Ectodermal cell (in vitro differentiated cells): ENCODE data around the gene KCNIP4.

Experiments
- H3K27ac ChIP-seq: 2 replicates; pipeline ENCODE4 v1.7.0; 2013; ENCODE audit warnings: mild to moderate bottlenecking, low read depth, low read length; ENCODE audit not compliant: insufficient read depth, poor library complexity, severe bottlenecking
- H3K27me3 ChIP-seq: 2 replicates; pipeline ENCODE4 v1.7.0; 2013; ENCODE audit warnings: mild to moderate bottlenecking, low read length; ENCODE audit not compliant: insufficient read depth, control insufficient read depth, poor library complexity, severe bottlenecking
- H3K36me3 ChIP-seq: one replicate; pipeline ENCODE4 v1.7.0; 2013; ENCODE audit warnings: low read length; ENCODE audit not compliant: control insufficient read depth, insufficient read depth
- H3K4me1 ChIP-seq: one replicate; pipeline ENCODE4 v1.7.0; 2013; ENCODE audit warnings: low read length; ENCODE audit not compliant: control insufficient read depth, insufficient read depth
- H3K4me3 ChIP-seq: 2 replicates; pipeline ENCODE4 v1.7.0; 2013; ENCODE audit warnings: low read depth, low read length, control low read depth; ENCODE audit not compliant: insufficient read depth
- H3K9me3 ChIP-seq: 2 replicates; pipeline ENCODE4 v1.7.0; 2013; ENCODE audit warnings: mild to moderate bottlenecking, low read length, moderate library complexity; ENCODE audit not compliant: control insufficient read depth
- WGBS, 2 experiments: methylation state at CpG; one replicate each; pipeline ENCODE4 v1.1.7; 2013; ENCODE audit warnings: missing lambda C conversion rate in 2 of 2; 5-methylcytosine and 5-hydroxymethylcytosine counted together

The KCNIP4 gene

DNA sequence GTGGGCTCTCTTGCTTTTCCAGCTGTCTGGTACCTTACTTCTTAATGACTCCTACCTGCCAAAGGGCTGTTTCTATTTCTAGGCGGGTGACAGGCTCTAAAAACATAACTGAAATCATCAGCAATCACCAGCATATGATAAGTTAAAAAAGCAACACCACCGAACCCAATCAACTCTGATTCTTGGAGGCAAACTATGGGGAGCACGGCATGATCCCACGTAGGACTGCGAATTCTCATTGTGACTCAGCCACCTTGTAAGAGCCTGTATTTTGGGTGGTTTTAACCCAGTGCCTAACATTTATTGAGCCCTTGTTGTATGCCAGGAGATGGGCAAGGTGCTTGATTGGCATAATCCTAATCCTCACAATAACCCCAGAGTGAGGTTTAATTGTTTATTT is 1091.5 kb downstream of the KCNIP4 start:
- Histone ChIP-seq H3K4me3 (no peak overlapping the region), H3K27me3 (no peaks in the 10 kb centered on the region), H3K27ac (no peak overlapping the region), H3K4me1 (no peaks in the 10 kb centered on the region), H3K36me3 (no peaks in the 10 kb centered on the region), H3K9me3 (no peaks in the 10 kb centered on the region)
- WGBS, 2 experiments, result 89 to 90% methylated on average over 5 of the region's 5 CpGs

DNA sequence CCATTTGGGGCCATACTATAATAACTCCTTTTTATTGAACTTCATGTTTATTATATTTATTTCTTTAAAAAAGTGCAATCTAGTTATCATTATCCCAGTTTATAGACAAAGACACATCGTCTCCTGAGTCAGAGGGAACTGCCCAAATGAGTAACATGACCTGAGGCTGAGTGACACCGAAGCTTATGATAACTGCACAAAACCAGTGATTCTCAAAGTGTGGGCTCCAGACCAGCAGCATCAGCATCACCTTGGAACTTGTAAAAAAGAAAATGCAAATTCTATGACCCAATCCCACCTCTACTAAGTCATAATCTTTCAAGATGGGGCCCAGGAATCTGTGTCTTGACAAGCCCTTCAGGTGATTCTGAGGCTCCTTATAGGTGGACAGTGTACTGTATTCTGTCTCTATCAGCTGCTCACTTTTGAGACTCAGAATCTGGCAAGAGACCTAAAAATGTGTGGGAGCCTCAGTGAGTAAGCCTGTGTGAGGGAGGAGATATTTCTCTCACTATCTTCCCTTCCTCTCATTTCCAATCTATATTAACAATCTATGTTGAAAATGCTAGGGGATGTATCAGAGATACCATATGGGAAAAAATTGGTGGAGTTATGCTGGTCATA is 1101.3 kb downstream of the KCNIP4 start:
- Histone ChIP-seq H3K9me3 (no peaks in the 10 kb centered on the region), H3K4me3 (no peak overlapping the region)
- 46 to 48% methylated on average over 2 of the region's 2 CpGs for WGBS, 2 experiments

DNA sequence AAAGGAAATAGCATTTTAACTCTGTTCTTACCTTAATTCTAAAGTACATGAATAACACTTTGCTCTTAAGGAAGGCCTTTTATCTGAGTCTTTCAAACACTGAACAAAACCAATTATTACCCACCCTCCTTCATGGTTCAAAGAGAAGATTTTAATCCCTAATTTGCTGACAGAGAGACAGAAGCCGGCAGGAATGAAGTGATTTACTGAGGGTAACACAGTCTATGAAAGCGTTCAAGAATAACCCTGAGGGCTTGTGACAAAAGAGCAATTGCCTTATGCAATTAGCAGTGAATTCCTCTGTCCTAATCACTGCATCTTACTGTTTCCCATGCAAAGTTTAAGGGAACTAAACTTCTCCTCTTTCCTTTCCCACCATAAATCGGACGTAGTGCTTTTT is 1104.3 kb downstream of the KCNIP4 start:
- 43 to 64% methylated on average over 2 to 4 of the region's 4 CpGs for WGBS, 2 experiments
- Histone ChIP-seq H3K27ac (peak overlapping the region; percentile 53), H3K36me3 (no peaks in the 10 kb centered on the region), H3K4me3 (no peak overlapping the region), H3K4me1 (peaks cover 8% of the 10 kb centered on the region), H3K9me3 (no peaks in the 10 kb centered on the region), H3K27me3 (no peaks in the 10 kb centered on the region)

More for the DNA sequence above, 1101.3 kb downstream of the KCNIP4 start:
- no peaks in the 10 kb centered on the region for H3K27me3 ChIP-seq
- H3K36me3 ChIP-seq, result no peaks in the 10 kb centered on the region
- H3K27ac ChIP-seq, result no peak overlapping the region
- H3K4me1 ChIP-seq, result peaks cover 8% of the 10 kb centered on the region

DNA sequence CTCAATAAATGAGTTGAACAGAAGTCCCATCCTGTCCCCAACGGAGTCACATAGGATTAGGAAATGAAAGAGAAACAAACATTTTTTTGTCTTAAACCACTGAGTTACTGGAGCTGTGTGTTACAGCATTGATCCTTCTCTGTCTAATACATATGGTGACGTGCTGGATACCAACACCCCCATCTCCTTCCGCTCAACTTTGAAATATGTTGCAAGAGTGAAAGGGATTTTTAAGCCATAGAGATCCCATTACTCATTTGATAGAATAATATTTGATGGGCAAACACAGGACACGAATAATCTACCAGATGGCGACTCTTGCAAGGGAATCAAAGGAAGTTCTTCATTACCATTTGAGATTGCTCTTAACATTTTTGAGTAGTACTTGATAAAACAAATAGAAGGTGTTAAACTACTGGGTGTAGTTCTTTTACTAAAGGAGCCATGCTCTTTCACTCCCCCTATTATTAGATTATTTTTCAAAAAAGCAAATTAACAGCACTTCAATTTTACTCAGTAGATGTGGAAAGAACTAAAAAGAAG is 1107.9 kb downstream of the KCNIP4 start:
- Histone ChIP-seq H3K27me3 (no peaks in the 10 kb centered on the region), H3K27ac (no peak overlapping the region), H3K36me3 (no peaks in the 10 kb centered on the region), H3K4me1 (peaks cover 8% of the 10 kb centered on the region), H3K4me3 (no peak overlapping the region), H3K9me3 (no peaks in the 10 kb centered on the region)
- WGBS, 2 experiments, result 86 to 93% methylated on average over 3 to 5 of the region's 5 CpGs

DNA sequence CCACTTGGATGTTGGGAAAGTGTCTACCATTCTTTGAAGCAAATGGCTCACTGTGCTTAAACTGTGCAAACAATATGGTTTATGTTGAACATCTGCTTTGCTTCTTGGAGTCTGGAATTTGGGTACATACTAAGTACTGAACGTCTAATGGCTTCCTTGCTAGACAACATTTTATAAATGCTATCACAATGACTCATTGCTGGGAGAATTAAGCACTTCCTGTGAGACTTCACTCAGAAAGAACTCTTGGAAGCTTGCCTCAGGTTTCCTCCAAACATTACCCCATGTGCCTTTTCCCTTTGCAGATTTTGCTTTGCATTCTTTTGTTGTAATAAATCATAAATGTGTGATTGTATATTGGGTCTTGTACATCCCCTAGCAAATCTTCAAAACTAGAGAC is 1108.6 kb downstream of the KCNIP4 start:
- H3K9me3 ChIP-seq, result no peaks in the 10 kb centered on the region
- H3K36me3 ChIP-seq, result no peaks in the 10 kb centered on the region
- H3K27me3 ChIP-seq, result no peaks in the 10 kb centered on the region
- no peak overlapping the region for H3K4me3 ChIP-seq
- WGBS, 2 experiments, result 81 to 100% methylated on average over 1 of the region's 1 CpG
- peaks cover 8% of the 10 kb centered on the region for H3K4me1 ChIP-seq
- H3K27ac ChIP-seq, result no peak overlapping the region

DNA sequence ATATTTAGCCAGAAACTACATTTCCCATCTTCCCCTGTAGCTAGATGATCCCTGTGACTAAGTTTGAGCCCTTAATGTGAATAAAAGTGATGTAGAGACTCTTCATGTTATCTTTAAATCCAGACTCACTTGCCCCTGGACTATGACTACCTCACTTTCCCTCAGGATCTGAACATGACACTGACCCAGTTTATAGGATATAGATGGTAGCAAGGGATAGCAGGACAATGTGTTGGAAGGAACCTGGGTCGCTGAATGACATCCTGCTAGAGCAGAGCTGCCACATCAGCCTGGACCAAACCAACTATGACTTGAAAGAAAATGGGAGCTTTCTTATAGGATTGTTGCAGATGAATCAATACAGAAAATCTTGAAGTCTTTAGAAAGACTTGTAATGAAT is 1110.1 kb downstream of the KCNIP4 start:
- H3K9me3 ChIP-seq, result no peaks in the 10 kb centered on the region
- H3K4me1 ChIP-seq, result no peaks in the 10 kb centered on the region
- H3K36me3 ChIP-seq, result no peaks in the 10 kb centered on the region
- no peak overlapping the region for H3K4me3 ChIP-seq
- no peaks in the 10 kb centered on the region for H3K27me3 ChIP-seq
- 86 to 93% methylated on average over 1 of the region's 1 CpG for WGBS, 2 experiments
- no peak overlapping the region for H3K27ac ChIP-seq

GRCh38 chr4:20832826-20833225 is 1115.7 kb downstream of the KCNIP4 start:
- WGBS, 2 experiments, result 90 to 100% methylated on average over 1 of the region's 3 CpGs
- Histone ChIP-seq H3K4me1 (no peaks in the 10 kb centered on the region), H3K9me3 (no peaks in the 10 kb centered on the region), H3K27me3 (no peaks in the 10 kb centered on the region), H3K4me3 (no peak overlapping the region), H3K36me3 (no peaks in the 10 kb centered on the region), H3K27ac (no peak overlapping the region)

DNA sequence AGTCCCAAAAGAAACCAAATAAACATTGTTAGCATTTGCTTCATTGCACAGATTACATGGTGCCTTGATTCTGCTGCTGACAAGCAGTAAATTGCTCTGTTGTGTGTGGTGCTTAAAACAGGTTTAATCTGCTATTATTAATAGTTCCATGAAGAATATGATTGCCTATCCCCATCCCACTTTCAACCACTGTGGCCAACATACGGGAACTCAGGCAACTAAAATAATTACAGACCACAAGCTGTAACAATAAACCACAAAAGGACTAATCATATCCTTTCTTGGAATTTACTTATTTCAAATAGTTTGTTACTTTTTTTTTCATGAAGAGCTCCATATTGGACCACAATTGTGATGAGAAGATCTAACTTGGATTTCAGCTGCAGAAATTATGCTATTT is 1116.8 kb downstream of the KCNIP4 start:
- no peaks in the 10 kb centered on the region for H3K36me3 ChIP-seq
- no peak overlapping the region for H3K4me3 ChIP-seq
- H3K27ac ChIP-seq, result no peak overlapping the region
- H3K9me3 ChIP-seq, result no peaks in the 10 kb centered on the region
- no peaks in the 10 kb centered on the region for H3K27me3 ChIP-seq
- H3K4me1 ChIP-seq, result no peaks in the 10 kb centered on the region
- 89 to 100% methylated on average over 1 of the region's 1 CpG for WGBS, 2 experiments

DNA sequence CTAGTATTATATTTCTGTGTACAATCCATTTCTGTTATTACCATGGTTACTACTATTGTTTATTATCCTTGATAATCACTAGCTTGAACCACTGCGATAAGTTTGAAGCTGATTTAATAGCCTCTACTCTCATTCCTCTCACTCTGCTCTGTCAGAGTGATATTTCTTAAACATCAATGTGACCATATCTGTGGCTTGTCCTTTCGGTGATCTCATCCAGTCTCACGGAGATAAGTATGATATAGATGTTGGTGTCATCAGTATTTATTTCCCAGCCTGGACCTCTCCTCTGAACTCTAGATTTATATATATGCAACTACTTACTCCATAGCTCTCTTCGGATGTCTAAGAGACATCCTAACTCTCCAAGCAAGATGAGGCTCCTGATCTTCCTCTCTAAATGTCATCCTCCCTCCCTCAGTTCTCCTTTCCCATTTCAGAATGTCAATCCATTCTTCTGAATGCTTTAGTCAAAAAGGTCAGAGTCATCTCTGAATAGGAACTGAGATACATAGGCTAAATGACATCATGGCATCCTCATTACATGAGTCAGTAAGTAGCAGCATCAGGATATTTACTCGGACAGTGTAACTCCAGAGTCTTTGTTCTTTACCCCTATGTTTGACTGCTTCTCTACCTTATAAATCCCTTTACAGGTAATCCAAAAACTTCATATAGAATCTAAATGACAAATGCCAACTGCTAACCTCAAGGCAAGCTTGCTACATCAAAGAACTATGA is 1118.8 kb downstream of the KCNIP4 start:
- no peaks in the 10 kb centered on the region for H3K27me3 ChIP-seq
- no peaks in the 10 kb centered on the region for H3K36me3 ChIP-seq
- WGBS, 2 experiments, result 66 to 72% methylated on average over 3 to 4 of the region's 5 CpGs
- no peaks in the 10 kb centered on the region for H3K4me1 ChIP-seq
- no peaks in the 10 kb centered on the region for H3K9me3 ChIP-seq
- no peak overlapping the region for H3K4me3 ChIP-seq
- no peak overlapping the region for H3K27ac ChIP-seq

DNA sequence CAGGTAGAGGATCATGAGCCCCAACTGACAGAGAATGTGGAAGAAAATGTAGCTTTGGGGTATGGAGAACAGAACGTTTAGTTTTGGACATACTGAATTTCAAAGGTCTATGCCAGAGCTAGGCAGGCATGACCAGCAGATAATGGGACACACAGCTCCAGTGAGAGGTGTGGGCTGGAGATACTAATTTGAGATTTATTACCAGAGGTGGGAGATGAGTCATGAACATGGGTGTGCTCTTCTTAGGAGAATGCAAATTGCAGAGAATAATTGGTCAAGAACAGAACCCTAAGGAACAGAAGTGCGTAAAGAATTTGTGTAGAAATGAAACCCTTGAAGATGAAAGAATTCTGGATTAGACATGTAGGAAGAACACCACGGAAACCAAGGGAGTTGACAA is 1123.1 kb downstream of the KCNIP4 start:
- no peaks in the 10 kb centered on the region for H3K36me3 ChIP-seq
- whole genome bisulfite sequencing, 2 experiments, result 90 to 93% methylated on average over 3 of the region's 3 CpGs
- H3K4me3 ChIP-seq, result no peak overlapping the region
- H3K27me3 ChIP-seq, result no peaks in the 10 kb centered on the region
- H3K27ac ChIP-seq, result no peak overlapping the region
- no peaks in the 10 kb centered on the region for H3K9me3 ChIP-seq
- H3K4me1 ChIP-seq, result no peaks in the 10 kb centered on the region
